Measurements from ENCODE around the gene PTPRM.

Gene PTPRM

GRCh38 chr18:7813131-7813530 is 246.0 kb downstream of the PTPRM start:
- WGBS (ENCODE audit: insufficient coverage, insufficient read length): 100% methylated on average over 2 of the region's 5 CpGs

GRCh38 chr18:7814754-7815315 is 247.7 kb downstream of the PTPRM start:
- no peak for DNase-seq (ENCODE audit: low read depth, low spot score)

More at GRCh38 chr18:7813131-7813530, 246.0 kb downstream of the PTPRM start:
- H3K9me3 ChIP-seq (ENCODE audit: control insufficient read depth, insufficient read depth, low read length): peaks cover 3% of the 10 kb centered on the region; the same call in 1 of the 2 replicates
- no peak for DNase-seq (ENCODE audit: low read depth, low spot score)
- H3K27me3 ChIP-seq (ENCODE audit: control insufficient read depth, insufficient read depth, low read length): no peaks in the 10 kb centered on the region; the same call in 1 of the 2 replicates
- no peak overlapping the region for H3K4me3 ChIP-seq (ENCODE audit: low read length)
- no peaks in the 10 kb centered on the region for H3K4me1 ChIP-seq (ENCODE audit: control insufficient read depth, insufficient read depth, low read length)
- no peaks in the 10 kb centered on the region for H3K36me3 ChIP-seq (ENCODE audit: control insufficient read depth, insufficient read depth, low read length)
- no peak overlapping the region for H3K27ac ChIP-seq (ENCODE audit: low read length)

GRCh38 chr18:7815787-7816186 is 248.7 kb downstream of the PTPRM start:
- Histone ChIP-seq H3K9me3 (ENCODE audit: control insufficient read depth, insufficient read depth, low read length) (peaks cover 3% of the 10 kb centered on the region; the same call in 1 of the 2 replicates), H3K36me3 (ENCODE audit: control insufficient read depth, insufficient read depth, low read length) (no peaks in the 10 kb centered on the region), H3K27me3 (ENCODE audit: control insufficient read depth, insufficient read depth, low read length) (no peaks in the 10 kb centered on the region; the same call in 1 of the 2 replicates), H3K4me1 (ENCODE audit: control insufficient read depth, insufficient read depth, low read length) (no peaks in the 10 kb centered on the region), H3K27ac (ENCODE audit: low read length) (no peak overlapping the region), H3K4me3 (ENCODE audit: low read length) (no peak overlapping the region)
- no CpG with 5 or more reads among the region's 2 CpGs for WGBS (ENCODE audit: insufficient coverage, insufficient read length)
- no peak for DNase-seq (ENCODE audit: low read depth, low spot score)

More at GRCh38 chr18:7814754-7815315, 247.7 kb downstream of the PTPRM start:
- Histone ChIP-seq H3K27ac (ENCODE audit: low read length) (no peak overlapping the region), H3K36me3 (ENCODE audit: control insufficient read depth, insufficient read depth, low read length) (no peaks in the 10 kb centered on the region), H3K4me3 (ENCODE audit: low read length) (no peak overlapping the region), H3K9me3 (ENCODE audit: control insufficient read depth, insufficient read depth, low read length) (peaks cover 3% of the 10 kb centered on the region; the same call in 1 of the 2 replicates), H3K27me3 (ENCODE audit: control insufficient read depth, insufficient read depth, low read length) (no peaks in the 10 kb centered on the region; the same call in 1 of the 2 replicates), H3K4me1 (ENCODE audit: control insufficient read depth, insufficient read depth, low read length) (no peaks in the 10 kb centered on the region)
- no CpG with 5 or more reads among the region's 5 CpGs for WGBS (ENCODE audit: insufficient coverage, insufficient read length)

- Histone ChIP-seq H3K4me3 (ENCODE audit: low read length) (no peak overlapping the region), H3K9me3 (ENCODE audit: control insufficient read depth, insufficient read depth, low read length) (peaks cover 3% of the 10 kb centered on the region; the same call in 1 of the 2 replicates), H3K27ac (ENCODE audit: low read length) (no peak overlapping the region), H3K36me3 (ENCODE audit: control insufficient read depth, insufficient read depth, low read length) (no peaks in the 10 kb centered on the region), H3K4me1 (ENCODE audit: control insufficient read depth, insufficient read depth, low read length) (no peaks in the 10 kb centered on the region), H3K27me3 (ENCODE audit: control insufficient read depth, insufficient read depth, low read length) (no peaks in the 10 kb centered on the region; the same call in 1 of the 2 replicates)
- DNase-seq (ENCODE audit: low read depth, low spot score): no peak
- WGBS (ENCODE audit: insufficient coverage, insufficient read length): no CpG with 5 or more reads among the region's 8 CpGs
Observed at GRCh38 chr18:7817575-7818230, 250.6 kb downstream of the PTPRM start.

GRCh38 chr18:7821784-7822183 is 254.7 kb downstream of the PTPRM start:
- no peak overlapping the region for H3K27ac ChIP-seq (ENCODE audit: low read length)
- 100% methylated on average over 1 of the region's 1 CpG for WGBS (ENCODE audit: insufficient coverage, insufficient read length)
- no peak for DNase-seq (ENCODE audit: low read depth, low spot score)

GRCh38 chr18:7822435-7823331 is 255.6 kb downstream of the PTPRM start:
- DNase-seq (ENCODE audit: low read depth, low spot score): no peak
- Histone ChIP-seq H3K36me3 (ENCODE audit: control insufficient read depth, insufficient read depth, low read length) (no peaks in the 10 kb centered on the region), H3K27ac (ENCODE audit: low read length) (no peak overlapping the region), H3K4me1 (ENCODE audit: control insufficient read depth, insufficient read depth, low read length) (no peaks in the 10 kb centered on the region), H3K4me3 (ENCODE audit: low read length) (no peak overlapping the region), H3K27me3 (ENCODE audit: control insufficient read depth, insufficient read depth, low read length) (no peaks in the 10 kb centered on the region), H3K9me3 (ENCODE audit: control insufficient read depth, insufficient read depth, low read length) (no peaks in the 10 kb centered on the region)
- no CpG with 5 or more reads among the region's 9 CpGs for WGBS (ENCODE audit: insufficient coverage, insufficient read length)

More at GRCh38 chr18:7821784-7822183, 254.7 kb downstream of the PTPRM start:
- H3K9me3 ChIP-seq (ENCODE audit: control insufficient read depth, insufficient read depth, low read length): no peaks in the 10 kb centered on the region
- H3K36me3 ChIP-seq (ENCODE audit: control insufficient read depth, insufficient read depth, low read length): no peaks in the 10 kb centered on the region
- H3K27me3 ChIP-seq (ENCODE audit: control insufficient read depth, insufficient read depth, low read length): no peaks in the 10 kb centered on the region
- no peak overlapping the region for H3K4me3 ChIP-seq (ENCODE audit: low read length)
- H3K4me1 ChIP-seq (ENCODE audit: control insufficient read depth, insufficient read depth, low read length): no peaks in the 10 kb centered on the region

GRCh38 chr18:7824970-7825369 is 257.9 kb downstream of the PTPRM start:
- WGBS (ENCODE audit: insufficient coverage, insufficient read length): no CpG with 5 or more reads among the region's 5 CpGs
- Histone ChIP-seq H3K36me3 (ENCODE audit: control insufficient read depth, insufficient read depth, low read length) (no peaks in the 10 kb centered on the region), H3K27ac (ENCODE audit: low read length) (no peak overlapping the region), H3K4me1 (ENCODE audit: control insufficient read depth, insufficient read depth, low read length) (no peaks in the 10 kb centered on the region), H3K9me3 (ENCODE audit: control insufficient read depth, insufficient read depth, low read length) (no peaks in the 10 kb centered on the region), H3K4me3 (ENCODE audit: low read length) (no peak overlapping the region), H3K27me3 (ENCODE audit: control insufficient read depth, insufficient read depth, low read length) (no peaks in the 10 kb centered on the region)
- DNase-seq (ENCODE audit: low read depth, low spot score): no peak

GRCh38 chr18:7830468-7830867 is 263.4 kb downstream of the PTPRM start:
- H3K27me3 ChIP-seq (ENCODE audit: control insufficient read depth, insufficient read depth, low read length): no peaks in the 10 kb centered on the region
- no peaks in the 10 kb centered on the region for H3K36me3 ChIP-seq (ENCODE audit: control insufficient read depth, insufficient read depth, low read length)
- H3K4me3 ChIP-seq (ENCODE audit: low read length): no peak overlapping the region
- no peak for DNase-seq (ENCODE audit: low read depth, low spot score)
- H3K4me1 ChIP-seq (ENCODE audit: control insufficient read depth, insufficient read depth, low read length): no peaks in the 10 kb centered on the region
- H3K9me3 ChIP-seq (ENCODE audit: control insufficient read depth, insufficient read depth, low read length): no peaks in the 10 kb centered on the region
- no CpG with 5 or more reads among the region's 3 CpGs for WGBS (ENCODE audit: insufficient coverage, insufficient read length)
- H3K27ac ChIP-seq (ENCODE audit: low read length): no peak overlapping the region

GRCh38 chr18:7839548-7839947 is 272.4 kb downstream of the PTPRM start:
- no CpG with 5 or more reads among the region's 2 CpGs for WGBS (ENCODE audit: insufficient coverage, insufficient read length)
- H3K27me3 ChIP-seq (ENCODE audit: control insufficient read depth, insufficient read depth, low read length): no peaks in the 10 kb centered on the region
- no peak overlapping the region for H3K27ac ChIP-seq (ENCODE audit: low read length)
- H3K36me3 ChIP-seq (ENCODE audit: control insufficient read depth, insufficient read depth, low read length): no peaks in the 10 kb centered on the region
- no peaks in the 10 kb centered on the region for H3K4me1 ChIP-seq (ENCODE audit: control insufficient read depth, insufficient read depth, low read length)
- no peak overlapping the region for H3K4me3 ChIP-seq (ENCODE audit: low read length)
- H3K9me3 ChIP-seq (ENCODE audit: control insufficient read depth, insufficient read depth, low read length): no peaks in the 10 kb centered on the region
- DNase-seq (ENCODE audit: low read depth, low spot score): no peak

- no CpG with 5 or more reads among the region's 2 CpGs for WGBS (ENCODE audit: insufficient coverage, insufficient read length)
- H3K27ac ChIP-seq (ENCODE audit: low read length): no peak overlapping the region
- no peak for DNase-seq (ENCODE audit: low read depth, low spot score)
- H3K27me3 ChIP-seq (ENCODE audit: control insufficient read depth, insufficient read depth, low read length): no peaks in the 10 kb centered on the region
- no peak overlapping the region for H3K4me3 ChIP-seq (ENCODE audit: low read length)
- no peaks in the 10 kb centered on the region for H3K9me3 ChIP-seq (ENCODE audit: control insufficient read depth, insufficient read depth, low read length)
- no peaks in the 10 kb centered on the region for H3K4me1 ChIP-seq (ENCODE audit: control insufficient read depth, insufficient read depth, low read length)
- no peaks in the 10 kb centered on the region for H3K36me3 ChIP-seq (ENCODE audit: control insufficient read depth, insufficient read depth, low read length)
Observed at GRCh38 chr18:7840411-7840810, 273.3 kb downstream of the PTPRM start.

All from iPS DF 6.9 (cell line).